RKO (cell line): Measurements from ENCODE around the gene COL13A1.

Experiments
- DNase-seq: peaks from one replicate; pipeline ENCODE4 v3.0.0-alpha.2; 2016; ENCODE audit warnings: low spot score

COL13A1 gene

GRCh38 chr10:69801434-69802315 is at the start of gene COL13A1:
TSS of gene COL13A1 (plus strand) at chr10:69801906. CDS start at chr10:69802424, 518 bp downstream.
- DNase-seq, result peak; percentile 83

- no peak for DNase-seq
Measured at GRCh38 chr10:69752479-69752878, 49.2 kb upstream of the COL13A1 start.

- DNase-seq, result no peak
Measured at GRCh38 chr10:69756279-69756678, 45.4 kb upstream of the COL13A1 start.

- no peak for DNase-seq
Measured at GRCh38 chr10:69757206-69757552, 44.5 kb upstream of the COL13A1 start.

- no peak for DNase-seq
Measured at GRCh38 chr10:69757553-69758309, 44.0 kb upstream of the COL13A1 start.

GRCh38 chr10:69758310-69758728 is 43.4 kb upstream of the COL13A1 start:
- DNase-seq, result no peak

- no peak for DNase-seq
Measured at GRCh38 chr10:69759641-69760040, 42.1 kb upstream of the COL13A1 start.

- no peak for DNase-seq
Measured at GRCh38 chr10:69760072-69760471, 41.6 kb upstream of the COL13A1 start.

GRCh38 chr10:69761320-69761719 is 40.4 kb upstream of the COL13A1 start:
- no peak for DNase-seq

GRCh38 chr10:69766161-69766910 is 35.4 kb upstream of the COL13A1 start:
- DNase-seq, result no peak

- DNase-seq, result no peak
Measured at GRCh38 chr10:69767793-69768192, 33.9 kb upstream of the COL13A1 start.

- DNase-seq, result no peak
Measured at GRCh38 chr10:69768386-69768785, 33.3 kb upstream of the COL13A1 start.

- peak; percentile 49 for DNase-seq
Measured at GRCh38 chr10:69769395-69769992, 32.2 kb upstream of the COL13A1 start.

- no peak for DNase-seq
Measured at GRCh38 chr10:69772933-69773704, 28.6 kb upstream of the COL13A1 start.

GRCh38 chr10:69774596-69774995 is 27.1 kb upstream of the COL13A1 start:
- no peak for DNase-seq

- no peak for DNase-seq
Measured at GRCh38 chr10:69780077-69780476, 21.6 kb upstream of the COL13A1 start.

- no peak for DNase-seq
Measured at GRCh38 chr10:69781576-69781975, 20.1 kb upstream of the COL13A1 start.

GRCh38 chr10:69783515-69783914 is 18.2 kb upstream of the COL13A1 start:
- no peak for DNase-seq

- peak; percentile 18 for DNase-seq
Measured at GRCh38 chr10:69786791-69787190, 14.9 kb upstream of the COL13A1 start.

- no peak for DNase-seq
Measured at GRCh38 chr10:69787681-69788080, 14.0 kb upstream of the COL13A1 start.

GRCh38 chr10:69789164-69789576 is 12.5 kb upstream of the COL13A1 start:
- DNase-seq, result no peak
